NCI-H1930 (cell line): ENCODE results near the gene CDKN1A.
A peak's percentile ranks its signal among the peaks of the same experiment; 100 is the strongest.
"Not testable (repeated sequence)": the region's sequence is repeated elsewhere in the genome, so short reads cannot be mapped to it uniquely, and the experiment has no call there.

Experiments
- DNase-seq, 2 experiments: peaks; one replicate each; lab custom pipeline; 2025; lab: John Stamatoyannopoulos, UW

Gene CDKN1A

DNA sequence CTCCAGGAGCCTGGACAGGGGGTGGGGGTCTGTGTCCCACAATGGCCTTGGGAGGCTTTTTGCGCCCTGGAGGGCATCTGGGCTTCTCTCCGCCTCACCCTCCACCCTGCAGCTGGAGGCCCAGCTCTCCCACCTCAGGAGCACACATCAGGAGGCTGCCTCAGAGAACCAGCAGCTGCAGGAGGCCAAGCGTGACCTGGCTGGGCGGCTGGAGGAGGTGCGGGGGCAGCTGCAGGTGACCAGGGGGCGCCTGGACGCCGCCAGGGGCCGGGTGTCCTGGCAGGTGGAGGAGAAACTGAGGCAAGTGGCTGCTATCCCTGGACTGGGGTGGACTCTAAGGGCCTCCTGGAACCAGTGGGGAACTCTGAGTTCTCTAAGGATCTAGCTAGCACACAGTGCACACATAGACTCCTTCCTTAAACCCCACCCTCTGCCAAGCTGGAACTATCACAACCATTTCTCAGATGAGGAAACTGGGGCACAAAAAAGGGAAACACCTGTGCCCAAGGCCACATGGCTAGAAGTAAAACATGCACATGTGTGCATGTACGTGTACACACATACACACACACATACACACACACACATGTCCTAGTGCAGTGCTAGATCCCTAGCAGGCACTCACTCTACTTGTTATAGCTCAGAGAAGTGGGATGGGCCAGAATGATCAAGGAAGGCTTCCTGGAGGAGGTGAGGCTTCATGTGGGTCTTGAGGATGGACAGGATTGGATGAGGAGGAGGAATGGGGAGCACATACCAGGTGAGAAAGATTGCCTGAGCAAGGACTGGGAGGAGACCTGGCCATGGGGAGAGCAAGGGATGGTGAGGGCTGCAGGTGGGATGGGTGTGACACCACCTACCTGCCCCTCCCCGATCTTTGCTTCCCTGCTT is 42.0 kb downstream of the CDKN1A start:
- no peak for DNase-seq

DNA sequence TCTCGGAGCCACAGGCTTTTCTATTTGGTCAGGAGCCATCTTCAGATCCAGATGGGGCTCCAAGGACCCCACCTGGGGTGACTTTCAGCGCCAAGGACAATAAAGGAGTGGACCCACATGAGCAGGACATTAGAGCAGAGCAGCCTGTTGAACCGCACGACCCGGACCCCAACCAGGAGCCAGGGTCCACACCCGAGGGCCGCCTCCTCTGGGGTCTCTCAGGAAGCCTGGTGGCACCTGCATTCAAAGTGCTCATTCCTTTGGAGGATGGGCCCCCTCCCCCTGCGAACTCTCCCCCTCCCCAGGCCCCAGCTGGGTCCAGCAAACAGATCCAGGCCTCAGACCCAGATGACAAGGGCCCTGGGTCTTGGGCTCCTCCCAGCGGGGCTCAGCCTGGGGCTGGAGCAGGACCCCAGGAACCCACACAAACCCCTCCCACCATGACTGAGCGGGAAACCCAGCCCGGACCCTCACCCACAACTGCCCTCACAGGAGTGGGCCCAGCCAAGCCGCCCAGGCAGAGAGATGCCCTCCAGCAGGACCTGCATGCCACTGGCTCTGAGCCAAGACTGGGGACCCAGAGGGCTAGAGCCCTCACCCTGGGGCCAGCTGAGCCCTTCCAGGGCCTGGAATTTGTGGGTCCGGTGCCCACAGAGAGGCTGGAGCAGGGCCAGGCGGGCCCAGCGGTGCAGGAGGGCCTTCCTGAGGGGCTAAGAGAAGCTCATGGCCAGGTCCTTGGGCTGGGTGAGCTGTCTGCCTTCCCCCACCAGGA is 43.0 kb downstream of the CDKN1A start:
- DNase-seq, result no peak

DNA sequence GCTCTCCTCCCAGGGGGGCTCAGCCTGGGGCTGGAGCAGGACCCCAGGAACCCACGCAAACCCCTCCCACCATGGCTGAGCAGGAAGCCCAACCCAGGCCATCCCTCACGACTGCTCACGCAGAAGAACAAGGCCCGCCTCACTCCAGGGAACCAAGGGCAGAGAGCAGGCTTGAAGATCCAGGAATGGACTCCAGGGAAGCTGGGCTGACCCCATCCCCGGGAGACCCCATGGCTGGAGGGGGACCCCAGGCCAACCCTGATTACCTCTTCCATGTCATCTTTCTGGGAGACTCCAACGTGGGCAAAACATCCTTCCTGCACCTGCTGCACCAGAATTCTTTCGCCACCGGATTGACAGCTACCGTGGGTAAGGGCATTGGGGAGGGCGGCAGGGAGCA is 43.9 kb downstream of the CDKN1A start:
- DNase-seq, result no peak

DNA sequence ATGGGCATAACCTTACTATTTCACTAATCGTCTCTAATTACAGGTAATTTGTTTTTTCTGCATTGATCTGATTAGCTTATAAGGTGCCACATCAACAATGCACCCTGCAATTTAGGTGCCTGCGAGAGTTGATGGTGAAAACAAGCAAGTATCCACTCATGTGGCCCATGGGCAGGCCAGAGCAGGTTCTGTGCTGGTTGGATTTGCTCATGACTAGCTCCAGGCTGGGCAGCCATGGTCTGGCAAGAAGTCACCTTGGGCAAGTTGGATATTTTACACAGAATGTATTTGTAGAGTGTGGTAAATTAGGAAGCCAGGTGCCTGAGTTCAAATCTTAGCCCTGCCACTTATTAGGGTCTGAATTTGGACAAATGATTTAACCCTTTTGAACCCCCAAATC is 44.4 kb downstream of the CDKN1A start:
- no peak for DNase-seq

DNA sequence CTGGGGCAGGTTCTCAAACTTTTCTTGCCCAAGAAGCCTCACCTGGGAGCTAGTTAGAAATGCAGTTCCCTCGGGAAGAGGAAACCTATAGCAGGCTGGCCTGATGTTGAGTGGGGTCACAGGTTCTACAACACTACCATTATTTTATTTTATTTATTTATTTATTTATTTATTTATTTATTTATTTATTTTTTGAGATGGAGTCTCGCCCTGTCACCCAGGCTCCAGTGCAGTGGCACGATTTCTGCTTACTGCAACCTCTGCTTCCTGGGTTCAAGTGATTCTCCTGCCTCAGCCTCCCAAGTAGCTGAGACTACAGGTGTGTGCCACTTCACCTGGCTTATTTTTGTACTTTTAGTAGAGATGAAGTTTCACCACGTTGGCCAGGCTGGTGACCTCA is 45.5 kb downstream of the CDKN1A start:
- DNase-seq, result not testable (repeated sequence)

DNA sequence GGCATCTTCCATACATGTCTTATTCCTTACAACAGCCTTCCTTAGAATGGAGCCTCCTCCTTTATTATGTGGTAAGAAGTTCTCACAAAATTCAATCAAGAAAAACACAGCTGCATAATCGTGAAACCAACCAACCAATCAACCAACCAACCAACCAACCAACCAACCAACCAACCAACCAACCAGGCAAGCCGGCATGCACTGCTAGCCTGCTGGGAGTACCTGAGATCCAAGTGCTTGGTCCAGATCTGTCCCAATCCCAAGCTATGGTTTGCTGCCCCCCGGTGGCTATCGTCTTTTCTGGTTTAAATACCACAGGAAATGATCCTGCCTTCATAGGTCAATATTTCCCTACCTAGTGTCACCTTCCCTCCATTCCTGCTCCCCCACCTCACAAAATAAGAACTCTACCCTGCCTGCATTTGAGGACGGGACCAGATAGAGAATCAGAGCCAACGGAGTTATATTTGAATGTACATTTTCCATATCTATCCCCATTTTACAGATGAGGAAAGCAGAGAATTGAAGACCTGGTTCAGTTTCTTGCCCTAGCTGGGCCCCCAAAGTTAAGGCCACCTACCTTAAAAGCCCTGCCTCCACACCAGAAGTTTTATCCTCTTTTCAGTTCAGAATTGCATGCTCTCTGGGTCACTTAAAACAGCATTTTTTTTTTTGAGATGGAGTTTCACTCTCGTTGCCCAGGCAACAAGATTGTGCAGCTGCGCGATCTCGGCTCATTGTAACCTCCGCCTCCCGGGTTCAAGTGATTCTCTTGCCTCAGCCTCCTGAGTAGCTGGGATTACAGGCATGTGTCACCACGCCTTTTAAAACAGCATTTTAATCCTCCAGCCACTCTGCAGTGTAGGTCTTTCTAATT is 46.2 kb downstream of the CDKN1A start:
- DNase-seq, result peak; percentile 8 to 42

DNA sequence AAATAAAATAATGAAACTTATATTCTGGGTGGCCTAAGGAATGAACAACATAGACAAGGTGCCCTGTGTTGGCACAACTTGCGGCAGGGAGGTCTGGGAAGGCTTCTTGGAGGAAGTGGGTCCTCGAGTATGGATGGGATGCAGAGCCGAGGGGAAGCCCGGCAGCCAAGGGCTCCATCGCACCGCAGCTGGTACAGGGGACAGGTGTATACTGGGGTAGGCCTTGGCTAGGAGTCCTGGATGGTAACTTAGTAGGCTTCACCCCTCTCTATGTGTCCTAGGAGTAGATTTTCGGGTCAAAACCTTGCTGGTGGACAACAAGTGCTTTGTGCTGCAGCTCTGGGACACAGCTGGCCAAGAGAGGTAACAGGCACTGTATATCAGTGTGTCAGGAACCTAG is 47.1 kb downstream of the CDKN1A start:
- DNase-seq, result no peak

DNA sequence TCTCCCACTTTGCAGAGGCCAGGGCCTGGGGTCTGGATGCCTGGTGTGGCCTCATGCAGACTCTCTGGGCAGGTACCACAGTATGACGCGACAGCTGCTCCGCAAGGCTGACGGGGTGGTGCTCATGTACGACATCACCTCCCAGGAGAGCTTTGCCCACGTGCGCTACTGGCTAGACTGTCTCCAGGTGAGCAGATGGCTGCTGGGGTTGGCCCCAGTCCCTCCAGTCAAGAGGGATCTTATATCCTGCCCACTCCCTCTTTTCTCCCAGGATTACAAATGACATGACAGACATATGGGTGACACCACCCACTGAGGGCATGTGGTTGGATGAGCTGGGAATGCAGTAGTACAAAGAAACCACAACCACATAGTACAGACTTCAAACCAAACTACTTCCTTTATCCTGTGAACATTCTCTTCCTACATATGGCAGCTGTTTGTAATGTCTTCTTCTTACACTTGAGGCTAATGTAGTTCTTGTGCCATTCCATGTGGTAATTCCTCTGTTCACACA is 49.0 kb downstream of the CDKN1A start:
- no peak for DNase-seq

DNA sequence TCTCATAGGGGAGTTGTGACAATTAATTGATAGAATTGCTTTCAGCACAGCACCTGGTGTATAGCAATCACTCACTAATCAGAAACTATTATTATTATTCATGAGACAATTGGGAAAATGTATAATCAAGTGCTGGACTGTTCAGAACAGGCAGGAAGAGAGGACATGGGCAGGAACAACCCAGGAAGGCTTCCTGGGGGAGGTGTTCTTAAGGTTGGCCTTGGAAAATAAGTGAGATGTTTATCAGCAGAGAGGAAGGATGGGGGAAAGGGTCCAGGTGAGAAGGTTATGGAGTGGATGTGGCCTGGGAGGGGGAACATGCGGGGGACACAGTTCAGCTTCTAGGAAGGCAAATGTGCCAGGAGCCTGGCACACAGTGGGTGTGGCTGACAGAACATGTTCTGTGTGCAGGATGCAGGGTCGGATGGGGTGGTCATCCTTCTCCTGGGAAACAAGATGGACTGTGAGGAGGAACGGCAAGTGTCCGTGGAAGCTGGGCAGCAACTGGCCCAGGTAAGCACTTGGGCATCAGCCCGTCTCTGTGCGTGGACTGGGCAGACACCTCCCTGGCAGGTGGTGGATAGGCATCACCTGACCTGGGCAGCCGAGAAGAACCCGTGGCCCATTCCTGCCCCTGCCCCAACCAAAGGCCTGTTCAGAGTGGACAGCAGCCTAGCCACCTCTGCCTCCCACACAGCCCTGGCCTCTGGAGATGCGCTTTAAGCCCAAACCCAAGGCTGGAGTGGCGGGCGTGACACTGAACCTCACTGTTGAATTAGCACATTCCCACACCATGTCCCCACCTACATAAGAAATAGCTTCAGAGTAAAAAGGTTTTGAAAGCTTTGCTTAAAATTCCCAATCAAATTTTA is 50.0 kb downstream of the CDKN1A start:
- DNase-seq, result no peak

DNA sequence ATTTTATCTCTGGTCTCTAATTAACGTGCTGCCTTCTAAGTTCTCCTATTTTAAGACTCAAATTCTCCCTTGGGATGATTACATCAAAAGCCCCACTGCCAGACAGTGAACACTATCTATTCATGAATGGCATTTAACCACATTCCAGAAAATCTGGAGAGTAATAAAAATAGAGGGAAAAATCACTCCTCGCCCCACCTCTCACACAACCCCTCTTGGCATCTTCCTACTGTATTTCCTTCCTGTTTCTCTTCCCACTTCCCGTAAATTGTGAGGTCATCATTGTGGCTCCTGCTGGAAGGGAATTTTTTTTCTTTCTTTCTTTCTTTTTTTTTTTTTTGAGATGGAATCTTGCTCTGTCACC is 50.6 kb downstream of the CDKN1A start:
- no peak for DNase-seq

DNA sequence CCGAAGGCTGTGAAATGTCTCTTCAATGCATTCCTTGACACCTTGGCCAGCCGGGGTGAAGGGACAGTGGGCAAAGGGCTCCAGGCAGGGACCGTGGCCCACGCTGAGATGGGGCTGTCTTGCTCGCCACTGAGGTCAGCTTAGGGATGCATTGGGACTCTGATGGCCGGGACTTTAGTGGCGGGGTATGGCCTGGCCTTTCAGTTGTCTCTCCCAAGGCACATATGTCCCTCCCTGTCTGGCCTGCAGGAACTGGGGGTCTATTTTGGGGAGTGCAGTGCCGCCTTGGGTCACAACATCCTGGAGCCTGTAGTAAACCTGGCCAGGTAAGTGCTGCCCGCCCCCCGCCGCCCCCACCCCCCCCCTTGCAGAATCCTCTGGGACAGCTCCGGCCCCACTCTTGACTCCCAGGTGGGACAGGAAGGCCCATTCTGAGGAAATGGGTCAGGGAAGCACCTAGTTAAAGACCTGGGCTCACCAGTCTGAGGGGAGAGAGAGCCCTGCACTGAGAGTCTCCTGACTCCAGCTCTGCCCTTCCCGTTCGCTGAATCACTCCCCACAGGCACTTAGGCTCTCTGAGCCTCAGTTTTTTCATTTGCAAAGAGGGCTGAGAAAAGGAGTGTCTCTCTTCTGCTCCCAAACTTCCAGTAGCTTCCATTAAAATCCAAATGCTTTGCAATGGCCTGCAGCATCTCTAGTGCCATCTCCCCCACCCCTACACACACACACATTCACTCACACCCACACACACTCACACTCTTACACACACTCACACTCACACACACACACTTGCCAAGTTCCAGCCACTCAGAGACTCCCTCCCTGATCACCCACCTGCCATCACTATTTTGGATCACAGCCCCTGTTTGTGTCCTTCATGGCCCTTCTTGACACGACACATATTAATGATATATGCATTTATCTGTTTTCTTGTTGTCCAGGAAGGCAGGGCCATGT is 52.2 kb downstream of the CDKN1A start:
- DNase-seq, result no peak

DNA sequence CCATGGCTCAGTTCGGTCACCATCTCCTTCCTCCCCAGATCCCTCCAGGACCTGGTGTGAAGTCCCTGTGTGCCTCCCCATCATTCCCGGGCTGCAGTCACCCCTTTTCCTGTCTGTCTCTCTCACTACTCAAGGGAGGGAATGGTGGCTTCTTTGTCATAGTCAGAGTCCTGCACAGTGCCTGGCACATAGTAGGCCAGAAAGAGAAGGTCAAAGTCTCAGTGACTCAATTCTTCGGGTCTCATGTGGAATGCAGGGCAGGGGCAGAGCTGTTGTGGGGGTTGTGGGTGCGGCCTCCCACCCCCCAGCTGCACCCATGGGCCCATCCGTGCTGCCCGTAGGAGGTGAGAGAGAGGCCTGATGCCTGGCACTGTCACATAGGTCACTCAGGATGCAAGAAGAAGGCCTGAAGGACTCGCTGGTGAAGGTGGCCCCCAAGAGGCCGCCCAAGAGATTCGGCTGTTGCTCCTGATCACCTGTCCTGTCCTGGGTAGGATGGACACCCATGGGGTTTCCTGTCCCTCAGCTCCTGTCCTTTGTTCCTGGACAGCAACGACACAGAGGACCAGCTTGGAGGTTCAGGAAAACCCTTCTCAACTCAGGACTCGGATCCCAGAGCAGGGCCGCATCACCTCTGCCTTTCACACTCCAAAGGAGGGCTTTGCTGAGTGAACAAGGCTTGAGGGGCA is 53.3 kb downstream of the CDKN1A start:
- DNase-seq, result no peak

DNA sequence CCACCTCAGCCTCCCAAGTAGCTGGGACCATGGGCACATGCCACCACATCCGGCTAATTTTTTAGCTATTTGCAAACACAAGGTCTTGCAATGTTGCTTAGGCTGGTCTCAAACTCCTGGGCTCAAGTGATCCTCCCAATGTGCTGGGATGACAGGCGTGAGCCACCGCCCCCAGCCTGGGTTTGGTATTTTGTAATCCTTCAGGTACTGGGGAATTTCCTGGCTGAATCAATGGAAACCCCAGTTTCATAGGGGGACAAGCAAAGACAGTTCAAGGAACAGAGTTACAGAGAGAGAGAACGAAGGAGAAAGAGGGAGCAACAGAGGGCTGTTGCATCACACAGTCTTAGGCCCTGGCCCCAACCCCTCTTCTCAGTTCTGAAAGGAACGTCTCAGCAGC is 54.8 kb downstream of the CDKN1A start:
- no peak for DNase-seq

DNA sequence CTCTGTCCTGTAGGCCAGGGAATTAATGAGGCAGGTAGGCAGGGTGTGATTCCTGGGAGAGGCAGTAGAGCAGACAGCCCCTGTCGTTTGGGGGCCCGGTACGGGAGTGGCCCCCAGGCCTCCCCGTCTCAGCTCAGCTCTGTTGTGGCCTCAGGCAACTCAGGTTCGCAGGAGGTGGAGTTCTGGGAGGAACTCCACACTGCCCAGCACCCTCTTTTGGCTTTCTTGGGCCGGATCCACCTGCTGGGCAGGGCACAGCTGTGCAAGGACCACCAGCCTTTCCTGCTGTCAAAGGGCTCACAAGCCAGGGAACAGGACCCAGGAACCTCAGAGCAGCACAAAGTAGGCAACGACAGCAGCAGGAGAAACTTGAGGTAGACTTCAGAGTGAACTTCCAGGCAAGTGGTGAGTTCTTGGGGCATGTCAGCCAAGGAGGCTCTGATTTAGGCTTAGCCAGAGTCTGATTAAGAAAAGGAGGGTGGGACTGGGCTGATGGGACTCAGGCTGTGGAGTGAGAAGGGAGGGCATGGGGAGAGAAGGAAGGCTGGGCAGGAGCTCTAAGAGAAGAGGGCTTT is 56.1 kb downstream of the CDKN1A start:
- no peak for DNase-seq

DNA sequence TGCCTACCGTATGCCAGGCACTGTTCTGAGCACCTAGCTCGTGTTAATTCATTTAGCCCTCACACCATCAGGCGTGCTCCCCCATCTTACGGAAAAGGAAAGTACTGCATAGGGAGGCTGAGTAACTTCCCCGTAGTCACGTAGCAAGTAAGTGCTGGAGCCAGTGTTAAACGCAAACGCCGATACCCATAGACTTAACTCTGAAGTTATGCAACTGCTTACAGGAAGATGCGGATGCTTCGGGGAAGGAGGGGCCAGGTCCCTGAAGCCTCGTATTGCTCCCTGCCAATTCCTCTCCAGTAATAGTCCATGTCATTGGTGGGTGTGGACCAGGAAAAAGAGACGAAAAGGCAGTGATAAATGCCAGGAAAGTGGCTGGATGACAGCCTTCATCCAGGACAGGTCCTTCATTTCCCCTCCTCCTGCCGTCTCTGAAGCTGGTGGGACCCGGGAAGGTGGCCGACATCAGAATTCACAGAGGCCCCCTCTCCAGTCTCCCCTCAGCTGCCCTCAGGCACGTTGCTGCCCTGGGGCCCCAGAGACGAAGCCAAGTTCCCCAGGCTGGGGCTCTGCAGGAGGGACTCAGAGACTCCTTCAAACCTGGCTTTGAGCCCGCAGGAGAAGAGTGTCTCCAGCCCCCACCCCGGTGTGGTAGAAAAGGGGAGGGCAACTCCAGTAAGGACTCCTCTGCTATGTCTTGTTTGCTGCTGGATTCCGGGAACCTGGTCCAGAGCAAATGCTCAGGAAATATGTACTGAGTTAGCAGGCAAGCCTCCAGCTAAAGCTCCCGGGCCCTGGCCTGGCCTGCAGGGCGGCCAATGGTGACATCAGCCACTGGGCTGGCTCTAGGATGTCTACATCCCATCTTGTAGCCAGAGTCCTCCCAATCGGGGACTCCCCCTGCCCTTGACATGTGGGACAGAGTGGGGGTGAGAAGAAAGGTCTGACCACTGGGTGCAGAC is 56.9 kb downstream of the CDKN1A start:
- no peak for DNase-seq
